K562 (cell line): ENCODE results near the gene RNASEH1. TPM values are rescaled to one million over a fixed set of nuclear protein-coding genes. Genes with fewer than 3 reads are reported as not detected.

Experiments
- CBFA2T3 ChIP-seq: fragments of 450-650 bp; IDR thresholded peaks from 2 replicates; pipeline ENCODE4 v1.6.1; 2017
- CREB1 ChIP-seq, 2 experiments: sonication (generic) in 1 of 2; formaldehyde crosslinking in 1 of 2; IDR thresholded peaks; 2 replicates each; pipeline versions ENCODE4 v1.6.1 to v1.8.0; 2012 to 2022; ENCODE audit warnings: inconsistent platforms in 1 of 2, mild to moderate bottlenecking in 1 of 2, missing genetic modification reagents in 1 of 2, moderate library complexity in 1 of 2
- EHMT2 ChIP-seq: fragments of 450-650 bp; IDR thresholded peaks from 2 replicates; pipeline ENCODE4 v1.6.1; 2018; ENCODE audit warnings: antibody characterized with exemption
- FOXA3 ChIP-seq, 2 experiments: fragments of 450-650 bp in 1 of 2; sonication (generic) in 1 of 2; formaldehyde crosslinking; IDR thresholded peaks in 1 of 2; conservative IDR thresholded peaks in 1 of 2; 2 replicates each; pipeline versions ENCODE4 v1.4.0 to v1.8.0; 2020 to 2022; ENCODE audit warnings: mild to moderate bottlenecking in 2 of 2, missing genetic modification reagents in 1 of 2
- GABPB1 ChIP-seq: sonication (generic); formaldehyde crosslinking; IDR thresholded peaks from 2 replicates; pipeline ENCODE4 v1.8.0; 2022; ENCODE audit warnings: mild to moderate bottlenecking, missing genetic modification reagents
- HCFC1 ChIP-seq: IDR thresholded peaks from 2 replicates; pipeline ENCODE4 v1.6.1; 2012; ENCODE audit warnings: low read depth, low read length, improper control_type of control experiment
- MED1 ChIP-seq: sonication (generic); formaldehyde crosslinking; IDR thresholded peaks from 2 replicates; pipeline ENCODE4 v1.8.1; 2023; ENCODE audit warnings: missing genetic modification reagents, borderline replicate concordance
- MTF1 ChIP-seq: fragments of 250-450 bp; sonication (Bioruptor Pico); IDR thresholded peaks from 2 replicates; pipeline ENCODE4 v1.9.0; 2021; ENCODE audit warnings: moderate library complexity, mild to moderate bottlenecking, inconsistent platforms, borderline replicate concordance
- MYBL2 ChIP-seq, 2 experiments: fragments of 450-650 bp in 1 of 2; sonication (generic) in 1 of 2; formaldehyde crosslinking in 1 of 2; IDR thresholded peaks; 2 replicates each; pipeline versions ENCODE4 v1.6.1 to v1.8.1; 2017 to 2022; ENCODE audit warnings: borderline replicate concordance in 1 of 2, inconsistent platforms in 1 of 2, low read depth in 1 of 2, mild to moderate bottlenecking in 1 of 2, missing genetic modification reagents in 1 of 2, moderate library complexity in 1 of 2
- OTX1 ChIP-seq: fragments of 450-650 bp; formaldehyde crosslinking; IDR thresholded peaks from 2 replicates; pipeline ENCODE4 v1.4.0; 2022; ENCODE audit warnings: mild to moderate bottlenecking
- PCBP1 ChIP-seq: fragments of 200-400 bp; formaldehyde crosslinking; IDR thresholded peaks from 2 replicates; pipeline ENCODE4 v1.6.1; 2018; ENCODE audit warnings: mild to moderate bottlenecking, low read depth, low read length; ENCODE audit not compliant: poor library complexity, severe bottlenecking
- PHB2 ChIP-seq: fragments of 450-650 bp; IDR thresholded peaks from 2 replicates; pipeline ENCODE4 v1.6.1; 2017; ENCODE audit warnings: low read depth
- PTTG1 ChIP-seq: fragments of 450-650 bp; IDR thresholded peaks from 2 replicates; pipeline ENCODE4 v1.6.1; 2016; ENCODE audit warnings: low read depth, mild to moderate bottlenecking, missing genetic modification characterization, missing compliant biosample characterization
- RBM25 ChIP-seq: fragments of 200-400 bp; formaldehyde crosslinking; IDR thresholded peaks from 2 replicates; pipeline ENCODE4 v1.6.1; 2018; ENCODE audit warnings: low read length, low read depth, moderate library complexity; ENCODE audit not compliant: severe bottlenecking
- RREB1 ChIP-seq: fragments of 250-450 bp; sonication (Bioruptor Pico); IDR thresholded peaks from 2 replicates; pipeline ENCODE4 v1.4.0; 2020
- TBL1XR1 ChIP-seq, 2 experiments: IDR thresholded peaks; 2 replicates each; pipeline ENCODE4 v1.6.1; 2012; ENCODE audit warnings: improper control_type of control experiment in 2 of 2, low read length in 2 of 2, mild to moderate bottlenecking in 1 of 2
- TEAD2 ChIP-seq: fragments of 450-650 bp; IDR thresholded peaks from 2 replicates; pipeline ENCODE4 v1.6.1; 2016; ENCODE audit warnings: missing genetic modification characterization, control low read depth, missing compliant biosample characterization
- TFAM ChIP-seq: fragments of 250-450 bp; sonication (Bioruptor Pico); conservative IDR thresholded peaks from 2 replicates; pipeline ENCODE4 v1.5.0; 2021; ENCODE audit warnings: mild to moderate bottlenecking, moderate library complexity
- ZBTB1 ChIP-seq: sonication (generic); formaldehyde crosslinking; IDR thresholded peaks from 2 replicates; pipeline ENCODE4 v1.8.1; 2023; ENCODE audit warnings: missing genetic modification reagents, low read depth, mild to moderate bottlenecking, borderline replicate concordance
- ZNF24 ChIP-seq: fragments of 450-650 bp; IDR thresholded peaks from 2 replicates; pipeline ENCODE4 v1.6.1; 2016
- ZNF780A ChIP-seq: fragments of 250-450 bp; sonication (Bioruptor Pico); IDR thresholded peaks from 2 replicates; pipeline ENCODE4 v1.5.0; 2021; ENCODE audit warnings: mild to moderate bottlenecking
- polyA plus RNA-seq, 8 experiments: library from polyadenylated mRNA; depleted of rRNA in 4 of 8; stranded (reverse) in 5 of 8; unstranded in 3 of 8; fragments of >200 nt; fragmentation: Nextera tagmentation in 2 of 8; fragmentation: Illumina TruSeq in 1 of 8; extraction: Ambion mirVana in 2 of 8; extraction: Trizol in 1 of 8; gene quantifications; 2 replicates each; pipeline versions ENCODE4 v1.2.1 to v1.2.3, GENCODE V29; 2011 to 2014; ENCODE audit warnings: inconsistent platforms in 1 of 8, missing spikeins in 1 of 8
- total RNA-seq, 7 experiments: library from RNA; depleted of rRNA in 6 of 7; stranded (reverse); fragments of >200 nt in 6 of 7; fragmentation: Illumina TruSeq in 2 of 7; extraction: Trizol in 2 of 7; gene quantifications; 2 replicates each; pipeline versions ENCODE4 v1.2.1 to v1.2.3, GENCODE V29; 2011 to 2021; ENCODE audit warnings: low replicate concordance in 1 of 7

Gene RNASEH1
- total and polyA plus RNA-seq, 9 of the 15 experiments (the other 6 are each of a cell fraction or from before 2014, with no cell fraction given), result 25.7 to 47.5 (median 42.8) TPM

- TF ChIP-seq RREB1 (CRISPR knock-in tag) (peak; percentile 24; the same call in 1 of the 2 replicates), TBL1XR1 (IDR thresholded peaks at IDR 0.05; ENCODE audit: low read length in 2 of 2) (no peak), EHMT2 (no peak), OTX1 (CRISPR knock-in tag) (peak; percentile 77; the same call in 1 of the 2 replicates), PCBP1 (peak; percentile 86), ZNF24 (peak; percentile 48; the same call in 1 of the 2 replicates), PHB2 (no peak), PTTG1 (no peak), GABPB1 (CRISPR knock-in tag) (peak; percentile 64), FOXA3 (CRISPR knock-in tag; conservative IDR thresholded peaks at IDR 0.05 in 1 of 2, IDR thresholded peaks at IDR 0.05 in 1 of 2) (0 out of 4 replicates have a peak, but pooled peaks of 1 of the 2 experiments have one; percentile 3), HCFC1 (no peak), MED1 (no peak), ZNF780A (CRISPR knock-in tag) (no peak), MYBL2 (IDR thresholded peaks at IDR 0.05; ENCODE audit: low read depth) (no peak), MYBL2 (CRISPR knock-in tag; IDR thresholded peaks at IDR 0.05; ENCODE audit: borderline replicate concordance) (no peak), ZBTB1 (CRISPR knock-in tag) (no peak), CREB1 (IDR thresholded peaks at IDR 0.05) (peak; percentile 55), CREB1 (CRISPR knock-in tag; IDR thresholded peaks at IDR 0.05) (peak; percentile 55), TEAD2 (tag) (no peak), CBFA2T3 (no peak), MTF1 (CRISPR knock-in tag) (no peak), RBM25 (peak; percentile 24), TFAM (CRISPR knock-in tag) (no peak)
Observed at GRCh38 chr2:3519255-3520205, 38.6 kb downstream of the RNASEH1 start, which contains the start of gene ADI1 (continued).
